HCT116 (cell line): ENCODE measurements around the gene HMGB4. TPM values are rescaled to one million over a fixed set of nuclear protein-coding genes. Genes with fewer than 3 reads are reported as not detected.

ENCODE experiments used
- ATAC-seq: fragments of 200-7000 bp; cut with Tn5 transposase; 2 replicates; pipeline ENCODE4 v1.9.1; 2020; ENCODE audit warnings: mild to moderate bottlenecking, moderate library complexity
- BruUV-seq: library from RNA; stranded (reverse); fragments of 400-500 nt; replicated peaks from 2 replicates; lab custom pipeline; 2021; lab: Mats Ljungman, UMichigan
- CTCF ChIA-PET: fragments of 300-600 bp; sonication (Branson Sonifier 250); formaldehyde crosslinking; loops from one replicate; lab custom pipeline; 2021; ENCODE audit warnings: antibody characterized with exemption; lab: Charles Lee
- POLR2A ChIA-PET: fragments of 300-600, 350-600 bp; sonication (Branson Sonifier 250); formaldehyde crosslinking; loops from one replicate; lab custom pipeline; 2021; ENCODE audit warnings: antibody characterized with exemption; lab: Charles Lee
- RAD21 ChIA-PET, 2 experiments: fragments of 300-600 bp; sonication (Branson Sonifier 250); formaldehyde crosslinking; loops; one replicate each; lab custom pipeline; 2023; ENCODE audit warnings: low total read pairs in 2 of 2; ENCODE audit not compliant: uncharacterized antibody in 2 of 2, unreplicated experiment in 2 of 2, low non-redundant PET in 1 of 2; lab: Charles Lee
- DNase-seq: peaks from one replicate; pipeline ENCODE4 v3.0.0-alpha.2; 2010; ENCODE audit warnings: low read depth, low spot score
- H2AFZ ChIP-seq: fragments of 200-600 bp; shearing (Covaris generic), sonication (generic); 2 replicates; pipeline ENCODE4 v1.6.1; 2017; ENCODE audit warnings: low read depth, mixed run types, mixed read lengths, antibody characterized with exemption, low read length; ENCODE audit not compliant: poor library complexity, severe bottlenecking
- H3K27ac ChIP-seq: 2 replicates; pipeline ENCODE4 v1.5.1; 2012; ENCODE audit warnings: low read depth, low read length
- H3K27me3 ChIP-seq: fragments of 200-600 bp; sonication (generic); 2 replicates; pipeline ENCODE4 v1.6.1; 2016; ENCODE audit warnings: mixed run types, low read length, mixed read lengths; ENCODE audit not compliant: insufficient read depth
- H3K36me3 ChIP-seq, 2 experiments: fragments of 200-500 bp in 1 of 2; fragments of 200-600 bp in 1 of 2; sonication (Bioruptor generic) in 1 of 2; sonication (generic) in 1 of 2; 2 replicates each; pipeline versions ENCODE4 v1.5.1 to v1.6.1; 2014 to 2016; ENCODE audit warnings: low read length in 2 of 2, inconsistent platforms in 1 of 2, mixed read lengths in 1 of 2, mixed run types in 1 of 2; ENCODE audit not compliant: insufficient read depth in 2 of 2, control insufficient read depth in 1 of 2
- H3K4me1 ChIP-seq, 2 experiments: fragments of 200-600 bp in 1 of 2; sonication (generic) in 1 of 2; 2 replicates each; pipeline versions ENCODE4 v1.5.1 to v1.6.1; 2012 to 2017; ENCODE audit warnings: low read length in 2 of 2, inconsistent platforms in 1 of 2, mild to moderate bottlenecking in 1 of 2, mixed read lengths in 1 of 2, mixed run types in 1 of 2, moderate library complexity in 1 of 2; ENCODE audit not compliant: insufficient read depth in 2 of 2, control insufficient read depth in 1 of 2
- H3K4me2 ChIP-seq: fragments of 200-600 bp; sonication (generic); 2 replicates; pipeline ENCODE4 v1.6.1; 2017; ENCODE audit warnings: mixed run types, low read length, mixed read lengths
- H3K4me3 ChIP-seq, 2 experiments: fragments of 200-600 bp in 1 of 2; sonication (generic) in 1 of 2; replicated peaks in 1 of 2; 2 replicates each; pipeline ENCODE4 v1.5.1; 2011 to 2016; ENCODE audit warnings: low read length in 2 of 2, control low read depth in 1 of 2, low read depth in 1 of 2, mild to moderate bottlenecking in 1 of 2, mixed read lengths in 1 of 2, mixed run types in 1 of 2
- H3K79me2 ChIP-seq: fragments of 200-600 bp; sonication (generic); 2 replicates; pipeline ENCODE4 v1.6.1; 2017; ENCODE audit warnings: mild to moderate bottlenecking, mixed run types, low read length, moderate library complexity, mixed read lengths; ENCODE audit not compliant: insufficient read depth
- H3K9ac ChIP-seq: fragments of 200-600 bp; sonication (generic); 2 replicates; pipeline ENCODE4 v1.6.1; 2016; ENCODE audit warnings: low read length, mixed read lengths
- H3K9me2 ChIP-seq: fragments of 200-600 bp; sonication (generic), shearing (Covaris generic); 2 replicates; pipeline ENCODE4 v1.6.1; 2017; ENCODE audit warnings: mixed run types, mild to moderate bottlenecking, moderate library complexity; ENCODE audit not compliant: insufficient read depth
- H3K9me3 ChIP-seq, 2 experiments: fragments of 200-500 bp in 1 of 2; fragments of 200-600 bp in 1 of 2; sonication (Bioruptor generic) in 1 of 2; sonication (generic) in 1 of 2; 2 replicates each; pipeline ENCODE4 v1.6.1; 2014 to 2017; ENCODE audit warnings: low read length in 2 of 2, mixed read lengths in 2 of 2, inconsistent platforms in 1 of 2, low read depth in 1 of 2, mild to moderate bottlenecking in 1 of 2, mixed run types in 1 of 2, moderate library complexity in 1 of 2; ENCODE audit not compliant: control insufficient read depth in 1 of 2, insufficient read depth in 1 of 2
- H4K20me1 ChIP-seq: fragments of 200-600 bp; sonication (generic), shearing (Covaris generic); 2 replicates; pipeline ENCODE4 v1.6.1; 2017; ENCODE audit warnings: mixed run types, mild to moderate bottlenecking, moderate library complexity; ENCODE audit not compliant: insufficient read depth
- CBX3 ChIP-seq: IDR thresholded peaks from 2 replicates; pipeline ENCODE4 v1.6.1; 2012; ENCODE audit warnings: low read depth
- CEBPB ChIP-seq: IDR thresholded peaks from 2 replicates; pipeline ENCODE4 v1.6.1; 2012; ENCODE audit warnings: low read depth
- EGR1 ChIP-seq: IDR thresholded peaks from 2 replicates; pipeline ENCODE4 v1.6.1; 2012; ENCODE audit warnings: low read depth
- EZH2phosphoT487 ChIP-seq: fragments of 200-600 bp; IDR thresholded peaks from 2 replicates; pipeline ENCODE4 v1.6.1; 2018; ENCODE audit warnings: antibody characterized with exemption, borderline replicate concordance
- JUND ChIP-seq: IDR thresholded peaks from 2 replicates; pipeline ENCODE4 v1.6.1; 2012
- MAX ChIP-seq: IDR thresholded peaks from 2 replicates; pipeline ENCODE4 v1.6.1; 2012
- RAD21 ChIP-seq: IDR thresholded peaks from 2 replicates; pipeline ENCODE4 v1.6.1; 2012; ENCODE audit warnings: low read depth, mild to moderate bottlenecking
- REST ChIP-seq: IDR thresholded peaks from 2 replicates; pipeline ENCODE4 v1.6.1; 2012; ENCODE audit warnings: low read depth
- SIN3A ChIP-seq: IDR thresholded peaks from 2 replicates; pipeline ENCODE4 v1.6.1; 2012; ENCODE audit warnings: low read depth
- ZBTB33 ChIP-seq: IDR thresholded peaks from 2 replicates; pipeline ENCODE4 v1.6.1; 2011; ENCODE audit warnings: mild to moderate bottlenecking, low read length, moderate library complexity; ENCODE audit not compliant: insufficient replicate concordance; ENCODE audit errors: extremely low read depth
- ZFX ChIP-seq: fragments of 450-650 bp; IDR thresholded peaks from 2 replicates; pipeline ENCODE4 v1.6.1; 2017
- intact Hi-C: fragments of 100-400 bp; cut with micrococcal nuclease; formaldehyde crosslinking; loops from 2 replicates; pipeline ENCODE4 v1.10.0; 2022
- total RNA-seq: library from RNA; stranded (reverse); gene quantifications from one replicate; pipeline ENCODE4 v1.2.1, GENCODE V29; 2021; ENCODE audit not compliant: unreplicated experiment

HMGB4 gene
- total RNA-seq, 1 experiment from 2014 or later, result not detected

- Histone ChIP-seq H3K4me2 (no peak overlapping the region), H3K79me2 (no peaks in the 10 kb centered on the region), H3K27ac (no peak overlapping the region), H3K9me3 (peaks cover 0 to 8% of the 10 kb centered on the region in 2 experiments; a peak in 1 of 4 replicates), H3K4me1 (no peaks in the 10 kb centered on the region), H3K27me3 (peaks cover 27% of the 10 kb centered on the region; the same call in 1 of the 2 replicates), H3K9me2 (no peaks in the 10 kb centered on the region), H2AFZ (no peak overlapping the region), H3K36me3 (no peaks in the 10 kb centered on the region)
- DNase-seq, result no peak
- intact Hi-C loops, result no loop called here
- RAD21 ChIA-PET, result no interaction called here
- ATAC-seq, result no peak
- no TSS peak for BruUV-seq
- TF ChIP-seq MAX (no peak), RAD21 (peak; percentile 24; the same call in 1 of the 2 replicates)
- TF ChIP-seq, all 23 proteins: peak for 1
- CTCF ChIA-PET, result no interaction called here
- Histone ChIP-seq H3K4me3 (no peak overlapping the region), H3K9ac (no peak overlapping the region), H4K20me1 (no peaks in the 10 kb centered on the region)
- POLR2A ChIA-PET, result no interaction called here
Measured at GRCh38 chr1:33875862-33876261, 12.0 kb downstream of the HMGB4 start.

- peaks cover 0 to 8% of the 10 kb centered on the region in 2 experiments; a peak in 1 of 4 replicates for H3K9me3 ChIP-seq
- H3K9me2 ChIP-seq, result no peaks in the 10 kb centered on the region
- intact Hi-C loops, result no loop called here
- DNase-seq (no peak), ATAC-seq (no peak)
- H2AFZ ChIP-seq, result no peak overlapping the region
- ChIA-PET RAD21 (no interaction called here), CTCF (no interaction called here), POLR2A (no interaction called here)
- no peak overlapping the region for H3K4me3 ChIP-seq
- H3K79me2 ChIP-seq, result no peaks in the 10 kb centered on the region
- no peaks in the 10 kb centered on the region for H3K4me1 ChIP-seq
- H3K27me3 ChIP-seq, result peaks cover 35% of the 10 kb centered on the region; the same call in 1 of the 2 replicates
- H4K20me1 ChIP-seq, result no peaks in the 10 kb centered on the region
- H3K36me3 ChIP-seq, result no peaks in the 10 kb centered on the region
- H3K4me2 ChIP-seq, result no peak overlapping the region
- BruUV-seq, result no TSS peak
- H3K27ac ChIP-seq, result no peak overlapping the region
- H3K9ac ChIP-seq, result no peak overlapping the region
- TF ChIP-seq ZBTB33, result no peak
- TF ChIP-seq EZH2phosphoT487, result no peak
- no peak for TF ChIP-seq REST
- TF ChIP-seq SIN3A, result no peak
- no peak for TF ChIP-seq CEBPB
- TF ChIP-seq EGR1, result no peak
- no peak for TF ChIP-seq CBX3
- TF ChIP-seq MAX, result no peak
- TF ChIP-seq ZFX, result no peak
- TF ChIP-seq RAD21, result no peak
- no peak for TF ChIP-seq JUND
Measured at GRCh38 chr1:33876970-33877650, 13.2 kb downstream of the HMGB4 start.
